Erythroblast (primary cell): ENCODE measurements around the gene DGCR6.

Experiments
- GATA1 ChIP-seq: IDR thresholded peaks from 2 replicates; pipeline ENCODE4 v1.6.1; 2011; ENCODE audit warnings: low read depth, mild to moderate bottlenecking, control low read depth, low read length, moderate library complexity
- POLR2A ChIP-seq: IDR thresholded peaks from 2 replicates; pipeline ENCODE4 v1.6.1; 2011; ENCODE audit warnings: mild to moderate bottlenecking, low read length

DNA sequence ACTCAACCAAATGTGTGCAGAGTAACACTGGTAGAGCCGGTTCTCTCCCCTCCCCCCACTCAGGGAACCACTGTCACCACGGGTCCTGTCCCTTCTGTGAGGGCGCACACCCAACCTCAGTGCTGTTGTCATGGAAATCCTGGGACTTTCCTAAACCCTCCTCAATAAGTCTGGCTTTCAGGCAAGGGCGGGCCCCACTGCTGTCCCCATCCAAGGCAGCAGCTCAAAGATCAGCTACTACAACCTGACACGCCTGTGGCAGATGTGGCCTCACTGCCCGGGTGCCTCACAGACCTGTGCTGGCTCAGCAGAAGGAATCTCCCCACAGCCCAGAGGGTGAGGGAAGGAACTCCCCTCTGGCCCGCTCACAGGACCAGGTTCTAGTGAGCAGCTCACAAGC is 27.8 kb downstream of the DGCR6 start:
- TF ChIP-seq POLR2A: no peak
- TF ChIP-seq GATA1: no peak
